ENCODE data around the gene KRTAP12-1.
"Not testable (repeated sequence)": the region's sequence is repeated elsewhere in the genome, so short reads cannot be mapped to it uniquely, and the experiment has no call there.

KRTAP12-1 gene

GRCh38 chr21:44664691-44665090 lies 17.3 kb downstream of the KRTAP12-1 start:
- DNase-seq, result no peak

- DNase-seq, result not testable (repeated sequence)
Measured at GRCh38 chr21:44661567-44661966, 20.4 kb downstream of the KRTAP12-1 start.

- no peak for DNase-seq
Measured at GRCh38 chr21:44658913-44659595, 22.9 kb downstream of the KRTAP12-1 start.

- no peak for DNase-seq
Measured at GRCh38 chr21:44658541-44658910, 23.4 kb downstream of the KRTAP12-1 start.

GRCh38 chr21:44657635-44658540 lies 24.1 kb downstream of the KRTAP12-1 start, which contains the start of gene KRTAP12-3:
Gene KRTAP12-3, plus strand, starts transcription at chr21:44657932. Its CDS starts 48 bp downstream, at chr21:44657980.
- no peak for DNase-seq

- no peak for DNase-seq
Measured at GRCh38 chr21:44656868-44657267, 25.1 kb downstream of the KRTAP12-1 start.

GRCh38 chr21:44654576-44655175 lies 27.3 kb downstream of the KRTAP12-1 start, which contains the start of gene KRTAP12-4:
Gene KRTAP12-4, minus strand, starts transcription at chr21:44654659. Its CDS starts 45 bp downstream, at chr21:44654614.
- no peak for DNase-seq

GRCh38 chr21:44653656-44654575 lies 28.0 kb downstream of the KRTAP12-1 start:
- no peak for DNase-seq

GRCh38 chr21:44653123-44653522 lies 28.8 kb downstream of the KRTAP12-1 start:
- no peak for DNase-seq

GRCh38 chr21:44650973-44651675 lies 30.8 kb downstream of the KRTAP12-1 start:
- no peak for DNase-seq

- no peak for DNase-seq
Measured at GRCh38 chr21:44650265-44650972, 31.5 kb downstream of the KRTAP12-1 start.

GRCh38 chr21:44649521-44650100 lies 32.4 kb downstream of the KRTAP12-1 start:
- no peak for DNase-seq

- no peak for DNase-seq
Measured at GRCh38 chr21:44648557-44649311, 33.2 kb downstream of the KRTAP12-1 start.

- DNase-seq, result no peak
Measured at GRCh38 chr21:44647222-44647552, 34.8 kb downstream of the KRTAP12-1 start.

- not testable (repeated sequence) for DNase-seq
Measured at GRCh38 chr21:44646366-44647221, 35.4 kb downstream of the KRTAP12-1 start, which contains the start of gene KRTAP10-11. Gene KRTAP10-11, plus strand, starts transcription at chr21:44646414. Its CDS starts 45 bp downstream, at chr21:44646459.

- DNase-seq, result no peak
Measured at GRCh38 chr21:44644878-44645277, 37.1 kb downstream of the KRTAP12-1 start.

- DNase-seq, result no peak
Measured at GRCh38 chr21:44643741-44644310, 38.1 kb downstream of the KRTAP12-1 start.

- DNase-seq, result no peak
Measured at GRCh38 chr21:44640761-44641160, 41.2 kb downstream of the KRTAP12-1 start.

GRCh38 chr21:44639331-44639655 lies 42.7 kb downstream of the KRTAP12-1 start:
- DNase-seq, result no peak

All from NCI-H1105 treated with DMSO at 0.1 percent for 48 hours (cell line).